Cardiac fibroblast (primary cell): ENCODE results near the gene GRB14.
"Not testable (repeated sequence)": the region's sequence is repeated elsewhere in the genome, so short reads cannot be mapped to it uniquely, and the experiment has no call there.

Experiments used
- DNase-seq, 2 donors: peaks; one replicate each; pipeline versions ENCODE4 v3.0.0 to v3.0.0-alpha.2; 2010; ENCODE audit warnings: low read depth in 2 of 2
- H3K4me3 ChIP-seq, 2 donors: replicated peaks in 1 of 2; 1 replicate in 1 of 2; 2 replicates in 1 of 2; pipeline ENCODE4 v1.5.1; 2011; ENCODE audit warnings: low read depth in 2 of 2, low read length in 2 of 2, mild to moderate bottlenecking in 2 of 2, moderate library complexity in 1 of 2
- TF ChIP-seq, protein P1 (sequence below): IDR thresholded peaks from one replicate; pipeline ENCODE4 v1.5.1; 2011; ENCODE audit warnings: low read depth, mild to moderate bottlenecking, low read length, inconsistent platforms

Gene GRB14

GRCh38 chr2:164561991-164562390, 59.3 kb downstream of the GRB14 start:
- TF ChIP-seq, protein P1, sequence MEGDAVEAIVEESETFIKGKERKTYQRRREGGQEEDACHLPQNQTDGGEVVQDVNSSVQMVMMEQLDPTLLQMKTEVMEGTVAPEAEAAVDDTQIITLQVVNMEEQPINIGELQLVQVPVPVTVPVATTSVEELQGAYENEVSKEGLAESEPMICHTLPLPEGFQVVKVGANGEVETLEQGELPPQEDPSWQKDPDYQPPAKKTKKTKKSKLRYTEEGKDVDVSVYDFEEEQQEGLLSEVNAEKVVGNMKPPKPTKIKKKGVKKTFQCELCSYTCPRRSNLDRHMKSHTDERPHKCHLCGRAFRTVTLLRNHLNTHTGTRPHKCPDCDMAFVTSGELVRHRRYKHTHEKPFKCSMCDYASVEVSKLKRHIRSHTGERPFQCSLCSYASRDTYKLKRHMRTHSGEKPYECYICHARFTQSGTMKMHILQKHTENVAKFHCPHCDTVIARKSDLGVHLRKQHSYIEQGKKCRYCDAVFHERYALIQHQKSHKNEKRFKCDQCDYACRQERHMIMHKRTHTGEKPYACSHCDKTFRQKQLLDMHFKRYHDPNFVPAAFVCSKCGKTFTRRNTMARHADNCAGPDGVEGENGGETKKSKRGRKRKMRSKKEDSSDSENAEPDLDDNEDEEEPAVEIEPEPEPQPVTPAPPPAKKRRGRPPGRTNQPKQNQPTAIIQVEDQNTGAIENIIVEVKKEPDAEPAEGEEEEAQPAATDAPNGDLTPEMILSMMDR = no peak
- no peak for DNase-seq
- H3K4me3 ChIP-seq = no peak overlapping the region

DNA sequence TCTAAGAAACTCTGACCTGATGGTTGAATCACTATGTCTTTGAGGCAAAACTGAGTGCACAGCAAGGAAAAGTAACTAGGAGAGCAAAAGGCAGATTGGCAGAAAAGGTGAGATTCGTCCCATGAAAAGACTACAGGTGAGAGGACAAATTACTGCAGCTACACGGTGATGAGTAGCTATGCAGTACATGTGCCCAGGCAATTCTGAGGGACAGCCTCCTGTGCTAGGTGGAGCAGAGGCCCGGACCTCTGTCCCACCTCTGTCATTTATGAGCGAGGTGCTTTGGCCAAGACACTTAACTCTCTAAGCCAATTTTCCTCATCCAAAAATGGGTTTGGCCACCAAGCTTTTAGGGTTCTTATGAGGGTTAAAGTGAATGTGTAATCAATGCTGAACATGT, 59.9 kb downstream of the GRB14 start:
- TF ChIP-seq, protein P1 = no peak
- no peak for DNase-seq

DNA sequence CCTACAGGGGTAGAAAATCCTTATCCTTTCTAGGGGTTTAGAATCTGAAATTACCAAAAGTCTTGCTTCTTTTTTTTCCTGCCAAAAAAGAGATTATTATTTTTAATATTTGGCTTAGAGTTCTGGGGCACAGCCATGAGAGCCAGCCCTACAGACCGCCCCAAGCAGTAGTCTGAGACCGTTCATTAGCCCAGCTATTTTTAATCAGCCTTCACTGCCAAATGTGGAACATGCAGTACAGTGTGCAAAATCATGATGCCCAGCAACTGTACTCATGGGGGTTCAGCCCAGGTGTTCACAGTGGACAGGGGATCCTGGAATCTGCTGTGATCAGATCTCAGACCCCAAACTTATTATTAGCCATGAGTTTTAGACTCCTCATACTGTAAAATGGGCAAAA, 60.4 kb downstream of the GRB14 start:
- TF ChIP-seq, protein P1 = no peak
- H3K4me3 ChIP-seq = no peak overlapping the region
- DNase-seq = no peak

More for the DNA sequence above, 59.9 kb downstream of the GRB14 start:
- H3K4me3 ChIP-seq = no peak overlapping the region

GRCh38 chr2:164560181-164560792, 61.0 kb downstream of the GRB14 start:
- TF ChIP-seq, protein P1 = peak; percentile 64
- DNase-seq = peak; percentile 58 to 64
- no peak overlapping the region for H3K4me3 ChIP-seq

DNA sequence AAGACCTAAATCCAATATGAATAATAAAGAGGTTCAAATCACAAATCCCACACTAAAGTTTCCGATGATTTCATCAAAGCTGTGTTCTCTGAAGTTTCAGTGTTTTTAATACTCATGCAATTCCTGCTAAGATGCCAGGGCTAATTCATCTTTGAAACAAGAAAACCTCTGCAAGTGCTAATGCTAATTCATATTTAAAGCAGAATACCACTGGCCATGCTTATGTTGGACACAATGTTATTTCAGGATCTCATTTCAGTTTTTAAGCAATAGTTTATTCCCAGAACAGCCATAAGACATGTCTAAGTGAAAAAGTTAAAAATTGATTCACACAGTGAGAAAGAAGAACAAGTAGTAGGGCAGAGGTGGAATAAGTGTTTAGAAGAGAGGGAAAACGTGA, 62.8 kb downstream of the GRB14 start:
- no peak overlapping the region for H3K4me3 ChIP-seq
- TF ChIP-seq, protein P1 = no peak
- DNase-seq = no peak

DNA sequence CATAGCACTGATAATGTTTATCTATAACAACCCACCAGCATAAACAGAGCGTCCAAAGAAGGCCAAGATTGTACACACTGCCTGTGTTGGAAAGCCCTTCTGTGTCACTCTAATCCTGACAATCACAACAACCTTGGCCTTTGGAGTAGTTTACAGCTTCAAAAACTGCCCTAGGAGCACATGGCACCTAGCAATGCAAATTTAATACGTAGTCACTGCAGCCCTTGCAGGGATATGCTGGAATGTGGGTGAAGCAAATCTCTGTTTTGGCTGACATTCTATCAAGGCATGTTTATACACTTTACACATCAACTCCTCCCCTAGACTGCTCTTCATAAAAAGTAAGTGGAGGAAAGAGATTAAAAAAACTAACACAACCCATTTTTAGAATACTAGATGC, 66.8 kb downstream of the GRB14 start:
- no peak overlapping the region for H3K4me3 ChIP-seq
- no peak for DNase-seq
- TF ChIP-seq, protein P1 = no peak

DNA sequence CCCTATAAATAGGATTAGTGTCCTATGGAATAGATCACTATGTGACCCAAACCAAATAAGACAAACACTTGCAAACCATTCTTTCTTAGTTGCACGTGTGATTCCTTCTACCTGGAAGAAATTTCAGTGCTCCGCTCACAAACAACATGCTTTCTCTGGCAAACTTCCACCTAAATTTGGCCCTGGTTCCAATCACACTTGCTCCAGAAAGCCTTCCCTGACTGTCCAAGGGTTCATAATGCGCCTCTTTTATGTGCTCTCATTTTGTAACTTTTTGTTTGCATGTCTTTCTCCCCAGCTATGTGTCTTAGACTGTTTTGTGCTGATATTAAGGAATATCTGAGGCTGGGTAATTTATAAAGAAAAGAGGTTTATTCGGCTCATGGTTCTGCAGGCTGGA, 69.8 kb downstream of the GRB14 start:
- H3K4me3 ChIP-seq = no peak overlapping the region
- DNase-seq = no peak
- TF ChIP-seq, protein P1 = no peak

DNA sequence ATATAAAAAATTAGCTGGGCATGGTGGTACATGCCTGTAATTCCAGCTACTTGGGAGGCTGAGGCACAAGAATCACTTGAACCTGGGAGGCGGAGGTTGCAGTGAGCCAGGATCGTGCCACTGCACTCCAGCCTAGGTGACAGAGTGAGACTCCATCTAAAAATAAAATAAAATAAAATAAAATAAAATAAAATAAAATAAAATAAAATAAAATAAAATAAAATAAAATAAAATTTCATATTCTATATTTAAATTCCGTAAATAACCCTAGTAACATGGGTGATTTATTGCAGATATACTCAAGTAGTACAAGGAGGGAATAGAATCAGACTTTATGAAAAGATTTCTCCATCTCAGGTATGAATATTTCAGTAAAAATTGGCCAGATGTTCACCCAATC, 71.6 kb downstream of the GRB14 start:
- not testable (repeated sequence) for H3K4me3 ChIP-seq, DNase-seq
